CD4-positive, alpha-beta T cell treated with Interferon gamma for 1 hour (primary cell): Measurements from ENCODE around the gene ARHGAP21.
"Not testable (repeated sequence)": the region's sequence is repeated elsewhere in the genome, so short reads cannot be mapped to it uniquely, and the experiment has no call there.

ENCODE experiments used
- DNase-seq: peaks from one replicate; pipeline ENCODE4 v3.0.0-alpha.2; 2020

The ARHGAP21 gene

GRCh38 chr10:24723788-24724380, at the start of gene ARHGAP21:
ARHGAP21 (minus strand) TSS chr10:24723887; CDS start chr10:24721899, 1,988 bp downstream.
- DNase-seq = peak; percentile 13

GRCh38 chr10:24771943-24772694, 48.4 kb upstream of the ARHGAP21 start:
- no peak for DNase-seq

GRCh38 chr10:24764991-24765390, 41.3 kb upstream of the ARHGAP21 start:
- not testable (repeated sequence) for DNase-seq

GRCh38 chr10:24762966-24763623, 39.4 kb upstream of the ARHGAP21 start:
- DNase-seq = no peak

GRCh38 chr10:24762161-24762924, 38.7 kb upstream of the ARHGAP21 start:
- no peak for DNase-seq

- DNase-seq = no peak
These were observed 36.0 kb upstream of the ARHGAP21 start for GRCh38 chr10:24759672-24760071.

- DNase-seq = not testable (repeated sequence)
These were observed 34.6 kb upstream of the ARHGAP21 start for GRCh38 chr10:24758254-24758653.

GRCh38 chr10:24756283-24756682, 32.6 kb upstream of the ARHGAP21 start:
- no peak for DNase-seq

- DNase-seq = no peak
These were observed 28.0 kb upstream of the ARHGAP21 start for GRCh38 chr10:24751716-24752115.

- DNase-seq = no peak
These were observed 27.0 kb upstream of the ARHGAP21 start for GRCh38 chr10:24750695-24751094.

GRCh38 chr10:24748214-24748613, 24.5 kb upstream of the ARHGAP21 start:
- no peak for DNase-seq

- no peak for DNase-seq
These were observed 21.3 kb upstream of the ARHGAP21 start for GRCh38 chr10:24744946-24745345.

GRCh38 chr10:24740714-24741113, 17.0 kb upstream of the ARHGAP21 start:
- no peak for DNase-seq

GRCh38 chr10:24737001-24737400, 13.3 kb upstream of the ARHGAP21 start:
- no peak for DNase-seq

GRCh38 chr10:24731942-24732341, 8.3 kb upstream of the ARHGAP21 start:
- DNase-seq = no peak

- no peak for DNase-seq
These were observed 7.1 kb upstream of the ARHGAP21 start for GRCh38 chr10:24730811-24731210.

- DNase-seq = no peak
These were observed 4.1 kb upstream of the ARHGAP21 start for GRCh38 chr10:24727786-24728185.

GRCh38 chr10:24726626-24727025, 2.9 kb upstream of the ARHGAP21 start:
- DNase-seq = no peak

GRCh38 chr10:24726029-24726428, 2.3 kb upstream of the ARHGAP21 start:
- DNase-seq = not testable (repeated sequence)

- DNase-seq = peak; percentile 93
These were observed 918 bp upstream of the ARHGAP21 start for GRCh38 chr10:24724381-24725228.

- DNase-seq = no peak
These were observed 300 bp downstream of the ARHGAP21 start for GRCh38 chr10:24723386-24723787.

GRCh38 chr10:24722676-24723385, 856 bp downstream of the ARHGAP21 start:
- DNase-seq = peak; percentile 36
